Neural progenitor cell (in vitro differentiated cells): ENCODE measurements around the gene IL12B.

Experiments used
- EZH2 ChIP-seq: fragments of 200-600 bp; sonication (generic); IDR thresholded peaks from 2 replicates; pipeline ENCODE4 v1.6.1; 2017; ENCODE audit warnings: antibody characterized with exemption, mild to moderate bottlenecking, moderate library complexity
- TF ChIP-seq, protein P1 (sequence below): fragments of 200-600 bp; sonication (generic); IDR thresholded peaks from 2 replicates; pipeline ENCODE4 v1.5.1; 2017; ENCODE audit warnings: antibody characterized with exemption, mild to moderate bottlenecking

- TF ChIP-seq, protein P1, sequence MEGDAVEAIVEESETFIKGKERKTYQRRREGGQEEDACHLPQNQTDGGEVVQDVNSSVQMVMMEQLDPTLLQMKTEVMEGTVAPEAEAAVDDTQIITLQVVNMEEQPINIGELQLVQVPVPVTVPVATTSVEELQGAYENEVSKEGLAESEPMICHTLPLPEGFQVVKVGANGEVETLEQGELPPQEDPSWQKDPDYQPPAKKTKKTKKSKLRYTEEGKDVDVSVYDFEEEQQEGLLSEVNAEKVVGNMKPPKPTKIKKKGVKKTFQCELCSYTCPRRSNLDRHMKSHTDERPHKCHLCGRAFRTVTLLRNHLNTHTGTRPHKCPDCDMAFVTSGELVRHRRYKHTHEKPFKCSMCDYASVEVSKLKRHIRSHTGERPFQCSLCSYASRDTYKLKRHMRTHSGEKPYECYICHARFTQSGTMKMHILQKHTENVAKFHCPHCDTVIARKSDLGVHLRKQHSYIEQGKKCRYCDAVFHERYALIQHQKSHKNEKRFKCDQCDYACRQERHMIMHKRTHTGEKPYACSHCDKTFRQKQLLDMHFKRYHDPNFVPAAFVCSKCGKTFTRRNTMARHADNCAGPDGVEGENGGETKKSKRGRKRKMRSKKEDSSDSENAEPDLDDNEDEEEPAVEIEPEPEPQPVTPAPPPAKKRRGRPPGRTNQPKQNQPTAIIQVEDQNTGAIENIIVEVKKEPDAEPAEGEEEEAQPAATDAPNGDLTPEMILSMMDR: no peak
- TF ChIP-seq EZH2: no peak
Measured at GRCh38 chr5:159338118-159338517, 7.8 kb upstream of the IL12B start.
